BLaER1 (cell line): ENCODE results near the gene FOXP2.
"Not testable (repeated sequence)": the region's sequence is repeated elsewhere in the genome, so short reads cannot be mapped to it uniquely, and the experiment has no call there.

ENCODE experiments used
- H3K27ac ChIP-seq: shearing (Covaris generic); formaldehyde crosslinking; 2 replicates; pipeline ENCODE4 v1.8.1; 2022
- H3K27me3 ChIP-seq: shearing (Covaris generic); formaldehyde crosslinking; 2 replicates; pipeline ENCODE4 v1.8.1; 2022
- H3K36me3 ChIP-seq: shearing (Covaris generic); formaldehyde crosslinking; 2 replicates; pipeline ENCODE4 v1.8.1; 2022
- H3K4me1 ChIP-seq: shearing (Covaris generic); formaldehyde crosslinking; 2 replicates; pipeline ENCODE4 v1.8.1; 2022
- H3K4me2 ChIP-seq: shearing (Covaris generic); formaldehyde crosslinking; 2 replicates; pipeline ENCODE4 v1.8.1; 2022
- H3K4me3 ChIP-seq: shearing (Covaris generic); formaldehyde crosslinking; 2 replicates; pipeline ENCODE4 v1.8.1; 2022
- H3K9ac ChIP-seq: shearing (Covaris generic); formaldehyde crosslinking; 2 replicates; pipeline ENCODE4 v1.8.1; 2022
- H3K9me3 ChIP-seq: shearing (Covaris generic); formaldehyde crosslinking; 2 replicates; pipeline ENCODE4 v1.8.1; 2022
- H4K20me1 ChIP-seq: shearing (Covaris generic); formaldehyde crosslinking; 2 replicates; pipeline ENCODE4 v1.8.1; 2022
- Cebpa-rat ChIP-seq: shearing (Covaris generic); IDR thresholded peaks from 2 replicates; pipeline ENCODE4 v1.8.1; 2022

FOXP2 gene

GRCh38 chr7:114531326-114531725 lies 116.7 kb downstream of the FOXP2 start:
- Histone ChIP-seq H3K4me3 (no peak overlapping the region), H3K9ac (no peak overlapping the region), H3K4me1 (no peaks in the 10 kb centered on the region), H3K27me3 (no peaks in the 10 kb centered on the region), H3K9me3 (no peaks in the 10 kb centered on the region), H3K36me3 (no peaks in the 10 kb centered on the region), H3K4me2 (no peak overlapping the region), H4K20me1 (no peaks in the 10 kb centered on the region), H3K27ac (no peak overlapping the region)
- no peak for TF ChIP-seq Cebpa-rat

GRCh38 chr7:114533131-114533530 lies 118.5 kb downstream of the FOXP2 start:
- no peak overlapping the region for H3K9ac ChIP-seq
- no peaks in the 10 kb centered on the region for H4K20me1 ChIP-seq
- no peak overlapping the region for H3K4me3 ChIP-seq
- H3K27me3 ChIP-seq: no peaks in the 10 kb centered on the region
- no peaks in the 10 kb centered on the region for H3K36me3 ChIP-seq
- H3K4me2 ChIP-seq: no peak overlapping the region
- H3K4me1 ChIP-seq: no peaks in the 10 kb centered on the region
- no peak overlapping the region for H3K27ac ChIP-seq
- TF ChIP-seq Cebpa-rat: no peak
- H3K9me3 ChIP-seq: no peaks in the 10 kb centered on the region

GRCh38 chr7:114534953-114535352 lies 120.3 kb downstream of the FOXP2 start:
- Histone ChIP-seq H3K4me1 (no peaks in the 10 kb centered on the region), H3K27ac (no peak overlapping the region), H3K9ac (no peak overlapping the region), H3K9me3 (no peaks in the 10 kb centered on the region), H3K4me3 (no peak overlapping the region), H3K27me3 (no peaks in the 10 kb centered on the region), H3K4me2 (no peak overlapping the region), H3K36me3 (no peaks in the 10 kb centered on the region), H4K20me1 (no peaks in the 10 kb centered on the region)
- no peak for TF ChIP-seq Cebpa-rat

- H3K4me3 ChIP-seq: no peak overlapping the region
- no peak for TF ChIP-seq Cebpa-rat
- no peak overlapping the region for H3K9ac ChIP-seq
- no peaks in the 10 kb centered on the region for H3K36me3 ChIP-seq
- no peak overlapping the region for H3K27ac ChIP-seq
- H3K4me1 ChIP-seq: no peaks in the 10 kb centered on the region
- H3K27me3 ChIP-seq: no peaks in the 10 kb centered on the region
- H3K9me3 ChIP-seq: no peaks in the 10 kb centered on the region
- H3K4me2 ChIP-seq: no peak overlapping the region
- H4K20me1 ChIP-seq: no peaks in the 10 kb centered on the region
These were observed 125.0 kb downstream of the FOXP2 start for GRCh38 chr7:114539575-114539974.

- H3K36me3 ChIP-seq: no peaks in the 10 kb centered on the region
- H3K4me3 ChIP-seq: no peak overlapping the region
- no peak overlapping the region for H3K4me2 ChIP-seq
- no peak overlapping the region for H3K9ac ChIP-seq
- no peak overlapping the region for H3K27ac ChIP-seq
- no peaks in the 10 kb centered on the region for H4K20me1 ChIP-seq
- no peaks in the 10 kb centered on the region for H3K27me3 ChIP-seq
- no peak for TF ChIP-seq Cebpa-rat
- H3K4me1 ChIP-seq: no peaks in the 10 kb centered on the region
- no peaks in the 10 kb centered on the region for H3K9me3 ChIP-seq
These were observed 125.7 kb downstream of the FOXP2 start for GRCh38 chr7:114540291-114540690.

- H3K9me3 ChIP-seq, H3K27me3 ChIP-seq, H3K27ac ChIP-seq, H4K20me1 ChIP-seq, H3K4me2 ChIP-seq, H3K36me3 ChIP-seq, H3K9ac ChIP-seq, H3K4me3 ChIP-seq, H3K4me1 ChIP-seq: not testable (repeated sequence)
These were observed 132.7 kb downstream of the FOXP2 start for GRCh38 chr7:114547346-114547745.

GRCh38 chr7:114548081-114548980 lies 133.7 kb downstream of the FOXP2 start:
- Histone ChIP-seq H3K36me3 (no peaks in the 10 kb centered on the region), H4K20me1 (no peaks in the 10 kb centered on the region), H3K4me3 (no peak overlapping the region), H3K4me2 (no peak overlapping the region), H3K27me3 (no peaks in the 10 kb centered on the region), H3K9me3 (no peaks in the 10 kb centered on the region), H3K4me1 (no peaks in the 10 kb centered on the region), H3K27ac (no peak overlapping the region), H3K9ac (no peak overlapping the region)
- TF ChIP-seq Cebpa-rat: no peak

- no peaks in the 10 kb centered on the region for H3K36me3 ChIP-seq
- H3K4me3 ChIP-seq: no peak overlapping the region
- TF ChIP-seq Cebpa-rat: no peak
- H3K4me2 ChIP-seq: no peak overlapping the region
- H4K20me1 ChIP-seq: no peaks in the 10 kb centered on the region
- no peaks in the 10 kb centered on the region for H3K27me3 ChIP-seq
- H3K9ac ChIP-seq: no peak overlapping the region
- H3K27ac ChIP-seq: no peak overlapping the region
- H3K4me1 ChIP-seq: no peaks in the 10 kb centered on the region
- H3K9me3 ChIP-seq: no peaks in the 10 kb centered on the region
These were observed 140.3 kb downstream of the FOXP2 start for GRCh38 chr7:114554781-114555537.

- Histone ChIP-seq H3K4me3 (no peak overlapping the region), H4K20me1 (no peaks in the 10 kb centered on the region), H3K27me3 (no peaks in the 10 kb centered on the region), H3K27ac (no peak overlapping the region), H3K36me3 (no peaks in the 10 kb centered on the region), H3K4me1 (no peaks in the 10 kb centered on the region), H3K9ac (no peak overlapping the region), H3K9me3 (no peaks in the 10 kb centered on the region), H3K4me2 (no peak overlapping the region)
- no peak for TF ChIP-seq Cebpa-rat
These were observed 152.8 kb downstream of the FOXP2 start for GRCh38 chr7:114567416-114567815.

GRCh38 chr7:114569220-114569619 lies 154.6 kb downstream of the FOXP2 start:
- H3K36me3 ChIP-seq: no peaks in the 10 kb centered on the region
- no peaks in the 10 kb centered on the region for H3K4me1 ChIP-seq
- H4K20me1 ChIP-seq: no peaks in the 10 kb centered on the region
- no peak overlapping the region for H3K27ac ChIP-seq
- no peak overlapping the region for H3K4me3 ChIP-seq
- H3K4me2 ChIP-seq: no peak overlapping the region
- H3K9me3 ChIP-seq: no peaks in the 10 kb centered on the region
- H3K27me3 ChIP-seq: no peaks in the 10 kb centered on the region
- H3K9ac ChIP-seq: no peak overlapping the region
- TF ChIP-seq Cebpa-rat: no peak
